ENCODE data around the gene R3HDM2.

GRCh38 chr12:57236201-57236924 lies 194.5 kb downstream of the R3HDM2 start:
- TF ChIP-seq POLR2AphosphoS5 (IDR thresholded peaks at IDR 0.05): no peak
- TF ChIP-seq POLR2A (IDR thresholded peaks at IDR 0.05): no peak
- TF ChIP-seq, protein P1, sequence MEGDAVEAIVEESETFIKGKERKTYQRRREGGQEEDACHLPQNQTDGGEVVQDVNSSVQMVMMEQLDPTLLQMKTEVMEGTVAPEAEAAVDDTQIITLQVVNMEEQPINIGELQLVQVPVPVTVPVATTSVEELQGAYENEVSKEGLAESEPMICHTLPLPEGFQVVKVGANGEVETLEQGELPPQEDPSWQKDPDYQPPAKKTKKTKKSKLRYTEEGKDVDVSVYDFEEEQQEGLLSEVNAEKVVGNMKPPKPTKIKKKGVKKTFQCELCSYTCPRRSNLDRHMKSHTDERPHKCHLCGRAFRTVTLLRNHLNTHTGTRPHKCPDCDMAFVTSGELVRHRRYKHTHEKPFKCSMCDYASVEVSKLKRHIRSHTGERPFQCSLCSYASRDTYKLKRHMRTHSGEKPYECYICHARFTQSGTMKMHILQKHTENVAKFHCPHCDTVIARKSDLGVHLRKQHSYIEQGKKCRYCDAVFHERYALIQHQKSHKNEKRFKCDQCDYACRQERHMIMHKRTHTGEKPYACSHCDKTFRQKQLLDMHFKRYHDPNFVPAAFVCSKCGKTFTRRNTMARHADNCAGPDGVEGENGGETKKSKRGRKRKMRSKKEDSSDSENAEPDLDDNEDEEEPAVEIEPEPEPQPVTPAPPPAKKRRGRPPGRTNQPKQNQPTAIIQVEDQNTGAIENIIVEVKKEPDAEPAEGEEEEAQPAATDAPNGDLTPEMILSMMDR (IDR thresholded peaks at IDR 0.05): no peak
- TF ChIP-seq EP300 (IDR thresholded peaks at IDR 0.05; ENCODE audit: low read depth): no peak

All from transverse colon (tissue), 4 donors.